Prostate gland (tissue), 2 donors: ENCODE measurements around the gene EID2. TPM values are rescaled to one million over a fixed set of nuclear protein-coding genes. Genes with fewer than 3 reads are reported as not detected.

Experiments used
- DNase-seq: peaks from one replicate; pipeline ENCODE4 v3.0.0-alpha.2; 2019; ENCODE audit warnings: low spot score
- H3K27ac ChIP-seq, 2 donors: fragments of 200-600 bp; sonication (generic); 2 replicates each; pipeline ENCODE4 v1.5.1; 2017 to 2019
- H3K27me3 ChIP-seq: fragments of 200-600 bp; sonication (generic); replicated peaks from 2 replicates; pipeline ENCODE4 v1.5.1; 2019; ENCODE audit not compliant: insufficient read depth
- H3K36me3 ChIP-seq, 2 donors: fragments of 200-600 bp; sonication (generic); 1 replicate in 1 of 2; 2 replicates in 1 of 2; pipeline versions ENCODE4 v1.5.1 to v1.8.1; 2017 to 2019
- H3K4me1 ChIP-seq: fragments of 200-600 bp; sonication (generic); replicated peaks from 2 replicates; pipeline ENCODE4 v1.5.1; 2019
- H3K4me3 ChIP-seq, 2 donors: fragments of 200-600 bp; sonication (generic); 2 replicates each; pipeline ENCODE4 v1.5.1; 2017 to 2019
- H3K9me3 ChIP-seq: fragments of 200-600 bp; sonication (generic); 2 replicates; pipeline ENCODE4 v1.5.1; 2017
- POLR2A ChIP-seq: fragments of 450-650 bp; IDR thresholded peaks from one replicate; pipeline ENCODE4 v1.6.1; 2016; ENCODE audit warnings: antibody characterized with exemption, mild to moderate bottlenecking
- POLR2AphosphoS5 ChIP-seq: sonication (generic); formaldehyde crosslinking; IDR thresholded peaks from one replicate; pipeline ENCODE4 v1.6.1; 2017; ENCODE audit warnings: antibody characterized with exemption
- WGBS: methylation state at CpG from one replicate; pipeline ENCODE4 v1.1.5; 2018; 5-methylcytosine and 5-hydroxymethylcytosine counted together
- intact Hi-C: fragments of 100-400 bp; cut with DNase I; formaldehyde crosslinking; loops from one replicate; pipeline ENCODE4 v1.14.2; 2022
- total RNA-seq, 2 donors: library from RNA; depleted of rRNA; stranded (reverse); fragments of >200 nt; gene quantifications; one replicate each; pipeline ENCODE4 v1.1.0, GENCODE V29; 2016
- TF ChIP-seq, protein P1 (sequence below), 4 experiments: fragments of 200-600 bp in 2 of 4; fragments of 450-650 bp in 2 of 4; sonication (generic) in 2 of 4; IDR thresholded peaks; 1 replicate in 3 of 4; 2 replicates in 1 of 4; pipeline ENCODE4 v1.5.1; 2016 to 2019; ENCODE audit warnings: antibody characterized with exemption in 4 of 4, mild to moderate bottlenecking in 2 of 4, moderate library complexity in 2 of 4

Gene EID2
- total RNA-seq, 2 donors from 2014 or later = 21.1 to 25.3 TPM

GRCh38 chr19:39550197-39550596, 10.2 kb upstream of the EID2 start:
- H3K27me3 ChIP-seq = no peaks in the 10 kb centered on the region
- intact Hi-C loops = loop anchor here (5.0 kb wide), 1 partner anchor 122 kb away; no protein-coding TSS in a partner anchor
- DNase-seq = no peak
- H3K9me3 ChIP-seq = no peaks in the 10 kb centered on the region
- 89% methylated on average over 5 of the region's 5 CpGs for WGBS
- H3K36me3 ChIP-seq = no peaks in the 10 kb centered on the region
- no peak overlapping the region for H3K27ac ChIP-seq
- no peak overlapping the region for H3K4me3 ChIP-seq
- TF ChIP-seq, protein P1, sequence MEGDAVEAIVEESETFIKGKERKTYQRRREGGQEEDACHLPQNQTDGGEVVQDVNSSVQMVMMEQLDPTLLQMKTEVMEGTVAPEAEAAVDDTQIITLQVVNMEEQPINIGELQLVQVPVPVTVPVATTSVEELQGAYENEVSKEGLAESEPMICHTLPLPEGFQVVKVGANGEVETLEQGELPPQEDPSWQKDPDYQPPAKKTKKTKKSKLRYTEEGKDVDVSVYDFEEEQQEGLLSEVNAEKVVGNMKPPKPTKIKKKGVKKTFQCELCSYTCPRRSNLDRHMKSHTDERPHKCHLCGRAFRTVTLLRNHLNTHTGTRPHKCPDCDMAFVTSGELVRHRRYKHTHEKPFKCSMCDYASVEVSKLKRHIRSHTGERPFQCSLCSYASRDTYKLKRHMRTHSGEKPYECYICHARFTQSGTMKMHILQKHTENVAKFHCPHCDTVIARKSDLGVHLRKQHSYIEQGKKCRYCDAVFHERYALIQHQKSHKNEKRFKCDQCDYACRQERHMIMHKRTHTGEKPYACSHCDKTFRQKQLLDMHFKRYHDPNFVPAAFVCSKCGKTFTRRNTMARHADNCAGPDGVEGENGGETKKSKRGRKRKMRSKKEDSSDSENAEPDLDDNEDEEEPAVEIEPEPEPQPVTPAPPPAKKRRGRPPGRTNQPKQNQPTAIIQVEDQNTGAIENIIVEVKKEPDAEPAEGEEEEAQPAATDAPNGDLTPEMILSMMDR (IDR thresholded peaks at IDR 0.05) = no peak
- TF ChIP-seq POLR2AphosphoS5 (no peak), POLR2A (no peak)
- H3K4me1 ChIP-seq = no peaks in the 10 kb centered on the region

GRCh38 chr19:39546599-39546998, 6.6 kb upstream of the EID2 start:
- H3K27ac ChIP-seq = no peak overlapping the region
- no peaks in the 10 kb centered on the region for H3K36me3 ChIP-seq
- H3K4me3 ChIP-seq = no peak overlapping the region
- DNase-seq = no peak
- no peaks in the 10 kb centered on the region for H3K27me3 ChIP-seq
- intact Hi-C loops = no loop called here
- no peaks in the 10 kb centered on the region for H3K4me1 ChIP-seq
- 41% methylated on average over 8 of the region's 8 CpGs for WGBS
- no peak for TF ChIP-seq POLR2AphosphoS5
- TF ChIP-seq, protein P1 (IDR thresholded peaks at IDR 0.05) = no peak
- no peak for TF ChIP-seq POLR2A
- no peaks in the 10 kb centered on the region for H3K9me3 ChIP-seq

DNA sequence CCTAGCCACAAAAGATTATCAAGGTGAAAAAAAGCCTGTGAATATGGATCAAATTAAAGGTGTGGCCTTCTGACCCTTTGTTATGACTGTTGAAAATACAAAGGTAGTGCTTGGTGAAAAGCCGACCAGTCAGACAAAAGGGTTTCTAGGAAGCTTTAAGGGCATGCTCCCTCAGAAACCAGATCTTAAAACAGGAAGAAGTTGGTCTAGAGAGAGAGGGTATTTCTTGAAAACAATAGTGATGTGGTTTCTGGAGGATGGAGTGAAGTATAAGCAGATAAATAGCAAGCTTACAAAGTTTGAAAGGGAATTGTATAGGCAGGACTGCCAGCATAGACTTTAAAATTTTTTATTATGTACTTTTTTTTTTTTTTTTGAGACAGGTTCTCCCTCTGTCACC, 5.0 kb upstream of the EID2 start:
- no peaks in the 10 kb centered on the region for H3K9me3 ChIP-seq
- intact Hi-C loops = no loop called here
- DNase-seq = no peak

GRCh38 chr19:39544226-39544903, 4.4 kb upstream of the EID2 start:
- Histone ChIP-seq H3K4me1 (no peaks in the 10 kb centered on the region), H3K9me3 (no peaks in the 10 kb centered on the region), H3K27me3 (no peaks in the 10 kb centered on the region), H3K4me3 (no peak overlapping the region), H3K27ac (no peak overlapping the region), H3K36me3 (no peaks in the 10 kb centered on the region)
- TF ChIP-seq, protein P1 (IDR thresholded peaks at IDR 0.05) = no peak
- TF ChIP-seq POLR2A (no peak), POLR2AphosphoS5 (no peak)
- DNase-seq = no peak
- intact Hi-C loops = no loop called here
- 90% methylated on average over 7 of the region's 7 CpGs for WGBS

More for the DNA sequence above, 5.0 kb upstream of the EID2 start:
- Histone ChIP-seq H3K27ac (no peak overlapping the region), H3K4me1 (no peaks in the 10 kb centered on the region), H3K36me3 (no peaks in the 10 kb centered on the region), H3K27me3 (no peaks in the 10 kb centered on the region), H3K4me3 (no peak overlapping the region)
- TF ChIP-seq POLR2AphosphoS5 = no peak
- TF ChIP-seq, protein P1 (IDR thresholded peaks at IDR 0.05) = no peak
- TF ChIP-seq POLR2A = no peak
- WGBS = 80% methylated on average over 1 of the region's 1 CpG

- peaks cover 3% of the 10 kb centered on the region for H3K4me1 ChIP-seq
- TF ChIP-seq, protein P1 (IDR thresholded peaks at IDR 0.05) = no peak
- TF ChIP-seq POLR2AphosphoS5 = no peak
- no peaks in the 10 kb centered on the region for H3K9me3 ChIP-seq
- H3K27ac ChIP-seq = no peak overlapping the region
- no peak for DNase-seq
- no peaks in the 10 kb centered on the region for H3K36me3 ChIP-seq
- intact Hi-C loops = no loop called here
- H3K4me3 ChIP-seq = no peak overlapping the region
- 57% methylated on average over 3 of the region's 3 CpGs for WGBS
- H3K27me3 ChIP-seq = no peaks in the 10 kb centered on the region
Observed at GRCh38 chr19:39543477-39543857, 3.5 kb upstream of the EID2 start.
